ENCODE measurements around the gene UQCRQ. TPM values are rescaled to one million over a fixed set of nuclear protein-coding genes. Genes with fewer than 3 reads are reported as not detected.

The UQCRQ gene
- total and polyA plus RNA-seq, 2 of the 13 experiments (the other 11 are each of a cell fraction or from before 2014, with no cell fraction given) = 257 to 575 TPM

DNA sequence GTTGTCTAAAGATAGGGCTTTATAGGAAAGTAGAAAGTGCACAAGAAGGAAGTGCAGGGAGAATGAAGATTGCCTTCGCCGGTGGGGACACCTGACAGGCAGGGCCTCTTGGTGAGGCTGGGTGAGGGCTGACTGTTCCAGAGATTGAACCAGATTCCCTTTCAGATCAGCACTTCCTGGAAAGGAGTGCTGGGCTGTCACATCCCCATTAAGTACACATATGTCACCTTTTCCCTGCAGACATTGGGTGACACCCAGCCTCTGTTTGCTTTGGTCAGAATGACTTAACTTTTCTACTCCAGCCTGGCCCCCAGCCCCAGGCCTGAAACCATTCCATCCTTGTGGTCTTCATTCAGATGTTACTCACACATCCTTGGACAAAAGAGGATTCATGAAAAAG lies 28.6 kb upstream of the UQCRQ start (continued):
- TF ChIP-seq, protein P1, sequence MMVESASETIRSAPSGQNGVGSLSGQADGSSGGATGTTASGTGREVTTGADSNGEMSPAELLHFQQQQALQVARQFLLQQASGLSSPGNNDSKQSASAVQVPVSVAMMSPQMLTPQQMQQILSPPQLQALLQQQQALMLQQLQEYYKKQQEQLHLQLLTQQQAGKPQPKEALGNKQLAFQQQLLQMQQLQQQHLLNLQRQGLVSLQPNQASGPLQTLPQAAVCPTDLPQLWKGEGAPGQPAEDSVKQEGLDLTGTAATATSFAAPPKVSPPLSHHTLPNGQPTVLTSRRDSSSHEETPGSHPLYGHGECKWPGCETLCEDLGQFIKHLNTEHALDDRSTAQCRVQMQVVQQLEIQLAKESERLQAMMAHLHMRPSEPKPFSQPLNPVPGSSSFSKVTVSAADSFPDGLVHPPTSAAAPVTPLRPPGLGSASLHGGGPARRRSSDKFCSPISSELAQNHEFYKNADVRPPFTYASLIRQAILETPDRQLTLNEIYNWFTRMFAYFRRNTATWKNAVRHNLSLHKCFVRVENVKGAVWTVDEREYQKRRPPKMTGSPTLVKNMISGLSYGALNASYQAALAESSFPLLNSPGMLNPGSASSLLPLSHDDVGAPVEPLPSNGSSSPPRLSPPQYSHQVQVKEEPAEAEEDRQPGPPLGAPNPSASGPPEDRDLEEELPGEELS (CRISPR knock-in tag; IDR thresholded peaks at IDR 0.05) = 0 out of 2 replicates have a peak, but pooled peaks have one; percentile 41
- TF ChIP-seq ZNF282 (IDR thresholded peaks at IDR 0.05; ENCODE audit: partially characterized antibody) (no peak), DR1 (CRISPR knock-in tag; IDR thresholded peaks at IDR 0.05) (no peak), ZMYM2 (CRISPR knock-in tag; IDR thresholded peaks at IDR 0.05) (no peak), SP5 (CRISPR knock-in tag; IDR thresholded peaks at IDR 0.05; ENCODE audit: borderline replicate concordance, low read depth) (peak; percentile 25; the same call in 1 of the 2 replicates), ZBTB42 (CRISPR knock-in tag; IDR thresholded peaks at IDR 0.05) (no peak), SIX4 (CRISPR knock-in tag; IDR thresholded peaks at IDR 0.05) (peak; percentile 69), SALL1 (CRISPR knock-in tag; IDR thresholded peaks at IDR 0.05) (peak; percentile 74), RNF2 (conservative IDR thresholded peaks at IDR 0.05; ENCODE audit: low read depth) (no peak), ZSCAN31 (CRISPR knock-in tag; IDR thresholded peaks at IDR 0.05; ENCODE audit: low read depth) (0 out of 2 replicates have a peak, but pooled peaks have one; percentile 33), TIGD3 (CRISPR knock-in tag; IDR thresholded peaks at IDR 0.05; ENCODE audit: borderline replicate concordance) (no peak), ZKSCAN5 (CRISPR knock-in tag; IDR thresholded peaks at IDR 0.05) (no peak), NKX3-1 (CRISPR knock-in tag; IDR thresholded peaks at IDR 0.05) (peak; percentile 26; the same call in 1 of the 2 replicates)
- TF ChIP-seq, protein P2, sequence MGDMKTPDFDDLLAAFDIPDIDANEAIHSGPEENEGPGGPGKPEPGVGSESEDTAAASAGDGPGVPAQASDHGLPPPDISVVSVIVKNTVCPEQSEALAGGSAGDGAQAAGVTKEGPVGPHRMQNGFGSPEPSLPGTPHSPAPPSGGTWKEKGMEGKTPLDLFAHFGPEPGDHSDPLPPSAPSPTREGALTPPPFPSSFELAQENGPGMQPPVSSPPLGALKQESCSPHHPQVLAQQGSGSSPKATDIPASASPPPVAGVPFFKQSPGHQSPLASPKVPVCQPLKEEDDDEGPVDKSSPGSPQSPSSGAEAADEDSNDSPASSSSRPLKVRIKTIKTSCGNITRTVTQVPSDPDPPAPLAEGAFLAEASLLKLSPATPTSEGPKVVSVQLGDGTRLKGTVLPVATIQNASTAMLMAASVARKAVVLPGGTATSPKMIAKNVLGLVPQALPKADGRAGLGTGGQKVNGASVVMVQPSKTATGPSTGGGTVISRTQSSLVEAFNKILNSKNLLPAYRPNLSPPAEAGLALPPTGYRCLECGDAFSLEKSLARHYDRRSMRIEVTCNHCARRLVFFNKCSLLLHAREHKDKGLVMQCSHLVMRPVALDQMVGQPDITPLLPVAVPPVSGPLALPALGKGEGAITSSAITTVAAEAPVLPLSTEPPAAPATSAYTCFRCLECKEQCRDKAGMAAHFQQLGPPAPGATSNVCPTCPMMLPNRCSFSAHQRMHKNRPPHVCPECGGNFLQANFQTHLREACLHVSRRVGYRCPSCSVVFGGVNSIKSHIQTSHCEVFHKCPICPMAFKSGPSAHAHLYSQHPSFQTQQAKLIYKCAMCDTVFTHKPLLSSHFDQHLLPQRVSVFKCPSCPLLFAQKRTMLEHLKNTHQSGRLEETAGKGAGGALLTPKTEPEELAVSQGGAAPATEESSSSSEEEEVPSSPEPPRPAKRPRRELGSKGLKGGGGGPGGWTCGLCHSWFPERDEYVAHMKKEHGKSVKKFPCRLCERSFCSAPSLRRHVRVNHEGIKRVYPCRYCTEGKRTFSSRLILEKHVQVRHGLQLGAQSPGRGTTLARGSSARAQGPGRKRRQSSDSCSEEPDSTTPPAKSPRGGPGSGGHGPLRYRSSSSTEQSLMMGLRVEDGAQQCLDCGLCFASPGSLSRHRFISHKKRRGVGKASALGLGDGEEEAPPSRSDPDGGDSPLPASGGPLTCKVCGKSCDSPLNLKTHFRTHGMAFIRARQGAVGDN (CRISPR knock-in tag; IDR thresholded peaks at IDR 0.05) = peak; percentile 20; the same call in 1 of the 2 replicates
- TF ChIP-seq, protein P3, sequence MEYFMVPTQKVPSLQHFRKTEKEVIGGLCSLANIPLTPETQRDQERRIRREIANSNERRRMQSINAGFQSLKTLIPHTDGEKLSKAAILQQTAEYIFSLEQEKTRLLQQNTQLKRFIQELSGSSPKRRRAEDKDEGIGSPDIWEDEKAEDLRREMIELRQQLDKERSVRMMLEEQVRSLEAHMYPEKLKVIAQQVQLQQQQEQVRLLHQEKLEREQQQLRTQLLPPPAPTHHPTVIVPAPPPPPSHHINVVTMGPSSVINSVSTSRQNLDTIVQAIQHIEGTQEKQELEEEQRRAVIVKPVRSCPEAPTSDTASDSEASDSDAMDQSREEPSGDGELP (IDR thresholded peaks at IDR 0.05; ENCODE audit: borderline replicate concordance, low read depth) = peak; percentile 42; the same call in 1 of the 2 replicates
- TF ChIP-seq, protein P4, sequence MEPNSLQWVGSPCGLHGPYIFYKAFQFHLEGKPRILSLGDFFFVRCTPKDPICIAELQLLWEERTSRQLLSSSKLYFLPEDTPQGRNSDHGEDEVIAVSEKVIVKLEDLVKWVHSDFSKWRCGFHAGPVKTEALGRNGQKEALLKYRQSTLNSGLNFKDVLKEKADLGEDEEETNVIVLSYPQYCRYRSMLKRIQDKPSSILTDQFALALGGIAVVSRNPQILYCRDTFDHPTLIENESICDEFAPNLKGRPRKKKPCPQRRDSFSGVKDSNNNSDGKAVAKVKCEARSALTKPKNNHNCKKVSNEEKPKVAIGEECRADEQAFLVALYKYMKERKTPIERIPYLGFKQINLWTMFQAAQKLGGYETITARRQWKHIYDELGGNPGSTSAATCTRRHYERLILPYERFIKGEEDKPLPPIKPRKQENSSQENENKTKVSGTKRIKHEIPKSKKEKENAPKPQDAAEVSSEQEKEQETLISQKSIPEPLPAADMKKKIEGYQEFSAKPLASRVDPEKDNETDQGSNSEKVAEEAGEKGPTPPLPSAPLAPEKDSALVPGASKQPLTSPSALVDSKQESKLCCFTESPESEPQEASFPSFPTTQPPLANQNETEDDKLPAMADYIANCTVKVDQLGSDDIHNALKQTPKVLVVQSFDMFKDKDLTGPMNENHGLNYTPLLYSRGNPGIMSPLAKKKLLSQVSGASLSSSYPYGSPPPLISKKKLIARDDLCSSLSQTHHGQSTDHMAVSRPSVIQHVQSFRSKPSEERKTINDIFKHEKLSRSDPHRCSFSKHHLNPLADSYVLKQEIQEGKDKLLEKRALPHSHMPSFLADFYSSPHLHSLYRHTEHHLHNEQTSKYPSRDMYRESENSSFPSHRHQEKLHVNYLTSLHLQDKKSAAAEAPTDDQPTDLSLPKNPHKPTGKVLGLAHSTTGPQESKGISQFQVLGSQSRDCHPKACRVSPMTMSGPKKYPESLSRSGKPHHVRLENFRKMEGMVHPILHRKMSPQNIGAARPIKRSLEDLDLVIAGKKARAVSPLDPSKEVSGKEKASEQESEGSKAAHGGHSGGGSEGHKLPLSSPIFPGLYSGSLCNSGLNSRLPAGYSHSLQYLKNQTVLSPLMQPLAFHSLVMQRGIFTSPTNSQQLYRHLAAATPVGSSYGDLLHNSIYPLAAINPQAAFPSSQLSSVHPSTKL (CRISPR knock-in tag; IDR thresholded peaks at IDR 0.05) = peak; percentile 76
- TF ChIP-seq, protein P5, sequence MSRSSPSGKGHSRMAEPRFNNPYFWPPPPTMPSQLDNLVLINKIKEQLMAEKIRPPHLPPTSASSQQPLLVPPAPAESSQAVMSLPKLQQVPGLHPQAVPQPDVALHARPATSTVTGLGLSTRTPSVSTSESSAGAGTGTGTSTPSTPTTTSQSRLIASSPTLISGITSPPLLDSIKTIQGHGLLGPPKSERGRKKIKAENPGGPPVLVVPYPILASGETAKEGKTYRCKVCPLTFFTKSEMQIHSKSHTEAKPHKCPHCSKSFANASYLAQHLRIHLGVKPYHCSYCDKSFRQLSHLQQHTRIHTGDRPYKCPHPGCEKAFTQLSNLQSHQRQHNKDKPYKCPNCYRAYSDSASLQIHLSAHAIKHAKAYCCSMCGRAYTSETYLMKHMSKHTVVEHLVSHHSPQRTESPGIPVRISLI (CRISPR knock-in tag; IDR thresholded peaks at IDR 0.05; ENCODE audit: borderline replicate concordance) = no peak
